ENCODE results near the gene R3HCC1L. TPM values are rescaled to one million over a fixed set of nuclear protein-coding genes. Genes with fewer than 3 reads are reported as not detected.
A peak's percentile ranks its signal among the peaks of the same experiment; 100 is the strongest.
"Not testable (repeated sequence)": the region's sequence is repeated elsewhere in the genome, so short reads cannot be mapped to it uniquely, and the experiment has no call there.

The R3HCC1L gene
- total RNA-seq, 1 experiment from 2014 or later: 10.9 TPM

DNA sequence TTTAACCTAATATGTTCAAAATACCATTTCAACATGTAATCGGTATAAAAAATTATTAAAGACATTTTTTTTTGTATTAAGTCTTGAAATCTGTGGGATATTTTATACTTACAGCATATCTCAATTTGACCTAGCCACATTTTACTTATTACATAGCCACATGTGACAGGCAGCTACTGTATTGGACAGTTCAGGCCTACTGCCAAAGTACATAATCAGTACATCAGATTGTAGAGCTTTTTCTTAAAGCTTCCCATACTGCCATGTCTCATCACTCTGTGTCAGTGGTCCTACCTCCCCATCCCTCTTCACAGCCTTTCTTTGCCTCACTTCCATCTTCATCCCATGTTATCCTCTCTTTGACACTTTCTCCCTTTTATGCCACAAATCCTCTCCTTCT lies 90.5 kb downstream of the R3HCC1L start:
- DNase-seq (ENCODE audit: extremely low read depth, low read depth): no peak

- no peak for DNase-seq (ENCODE audit: extremely low read depth, low read depth)
Measured at GRCh38 chr10:98226508-98227144, 92.2 kb downstream of the R3HCC1L start.

DNA sequence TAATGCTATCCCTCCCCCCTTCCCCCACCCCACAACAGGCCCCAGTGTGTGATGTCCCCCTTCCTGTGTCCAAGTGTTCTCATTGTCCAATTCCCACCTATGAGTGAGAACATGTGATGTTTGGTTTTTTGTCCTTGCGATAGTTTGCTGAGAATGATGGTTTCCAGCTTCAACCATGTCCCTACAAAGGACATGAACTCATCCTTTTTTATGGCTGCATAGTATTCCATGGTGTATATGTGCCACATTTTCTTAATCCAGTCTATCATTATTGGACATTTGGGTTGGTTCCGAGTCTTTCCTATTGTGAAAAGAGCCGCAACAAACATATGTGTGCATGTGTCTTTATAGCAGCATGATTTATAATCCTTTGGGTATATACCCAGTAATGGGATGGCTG lies 93.3 kb downstream of the R3HCC1L start:
- not testable (repeated sequence) for DNase-seq (ENCODE audit: extremely low read depth, low read depth)

DNA sequence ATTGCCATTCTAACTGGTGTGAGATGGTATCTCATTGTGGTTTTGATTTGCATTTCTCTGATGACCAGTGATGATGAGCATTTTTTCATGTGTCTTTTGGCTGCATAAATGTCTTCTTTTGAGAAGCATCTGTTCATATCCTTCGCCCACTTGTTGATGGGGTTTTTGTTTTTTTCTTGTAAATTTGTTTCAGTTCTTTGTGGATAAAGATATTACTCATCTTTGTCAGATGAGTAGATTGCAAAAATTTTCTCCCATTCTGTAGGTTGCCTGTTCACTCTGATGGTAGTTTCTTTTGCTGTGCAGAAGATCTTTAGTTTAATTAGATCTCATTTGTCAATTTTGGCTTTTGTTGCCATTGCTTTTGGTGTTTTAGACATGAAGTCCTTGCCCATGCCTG lies 93.8 kb downstream of the R3HCC1L start:
- not testable (repeated sequence) for DNase-seq (ENCODE audit: extremely low read depth, low read depth)

DNA sequence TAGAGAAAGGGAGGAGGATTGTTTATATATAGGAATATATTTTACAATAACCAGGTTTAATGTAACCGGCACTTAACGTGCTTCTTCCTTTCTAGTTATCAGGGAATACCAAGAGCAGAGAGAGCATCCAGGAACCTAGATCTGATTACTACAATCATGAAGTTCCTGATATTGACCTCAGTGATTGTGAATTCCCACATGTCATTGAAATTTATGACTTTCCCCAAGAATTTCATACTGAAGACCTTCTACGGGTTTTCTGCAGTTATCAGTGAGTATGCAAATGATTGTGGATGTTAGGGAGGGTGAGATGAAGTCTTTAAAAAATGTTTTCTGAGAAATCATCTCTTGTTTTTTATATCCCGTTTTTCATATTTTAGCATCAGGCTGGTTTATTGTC lies 97.0 kb downstream of the R3HCC1L start:
- DNase-seq (ENCODE audit: extremely low read depth, low read depth): no peak

DNA sequence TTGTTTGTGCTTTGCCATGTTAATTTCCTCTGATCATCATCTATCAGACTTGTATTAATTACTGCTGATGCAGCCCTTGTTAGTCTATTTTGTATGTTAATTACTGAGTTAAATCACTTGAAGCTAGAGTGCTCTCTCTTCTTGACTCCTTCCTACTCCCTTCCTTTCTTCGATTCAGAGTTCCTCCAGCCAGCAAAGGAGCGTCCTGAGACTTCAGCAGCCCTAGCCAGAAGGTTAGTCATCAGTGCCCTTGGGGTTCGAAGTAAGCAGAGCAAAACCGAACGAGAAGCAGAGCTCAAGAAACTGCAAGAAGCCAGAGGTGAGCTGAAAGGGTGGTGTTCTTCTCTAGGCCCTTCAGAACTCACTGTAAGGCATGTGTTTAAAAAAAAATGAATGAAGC lies 101.4 kb downstream of the R3HCC1L start:
- DNase-seq (ENCODE audit: extremely low read depth, low read depth): no peak

DNA sequence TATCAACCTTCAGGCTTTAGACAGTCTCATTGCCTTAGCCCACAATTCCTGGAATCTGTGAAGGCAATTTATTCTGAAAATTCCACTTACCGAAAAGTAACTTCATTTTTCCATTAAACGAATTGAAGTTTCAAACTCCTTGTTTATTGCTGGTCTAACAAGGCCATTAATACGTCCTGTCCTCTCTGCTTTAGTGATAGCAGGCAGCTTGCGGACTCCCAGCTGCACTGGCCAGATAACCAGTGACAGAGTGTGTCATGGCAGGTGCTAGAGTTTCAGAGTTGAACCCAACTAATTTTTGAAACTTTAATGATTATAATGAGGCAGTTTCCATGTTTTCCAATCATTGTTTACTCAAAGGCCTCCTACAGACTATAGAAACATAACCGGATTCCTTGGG lies 102.4 kb downstream of the R3HCC1L start:
- no peak for DNase-seq (ENCODE audit: extremely low read depth, low read depth)

DNA sequence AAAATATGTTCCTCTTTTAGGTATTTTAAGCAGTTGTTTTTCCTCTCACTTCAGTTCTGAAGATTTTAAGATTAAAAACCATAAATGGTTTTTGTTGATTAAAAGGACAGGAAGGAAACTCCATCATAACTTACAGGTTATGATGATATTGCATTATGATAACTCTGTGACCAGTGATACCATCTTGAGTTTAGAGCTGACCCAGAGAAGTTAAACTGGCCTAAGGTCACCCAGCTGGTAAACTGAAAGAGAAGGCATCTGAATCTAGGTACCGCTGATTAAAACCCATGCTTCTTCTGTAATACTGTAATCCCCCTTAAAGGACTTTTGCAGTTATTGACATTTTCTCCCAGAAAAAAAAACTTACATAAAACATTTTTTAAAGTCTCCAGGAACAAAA lies 103.9 kb downstream of the R3HCC1L start:
- no peak for DNase-seq (ENCODE audit: extremely low read depth, low read depth)

DNA sequence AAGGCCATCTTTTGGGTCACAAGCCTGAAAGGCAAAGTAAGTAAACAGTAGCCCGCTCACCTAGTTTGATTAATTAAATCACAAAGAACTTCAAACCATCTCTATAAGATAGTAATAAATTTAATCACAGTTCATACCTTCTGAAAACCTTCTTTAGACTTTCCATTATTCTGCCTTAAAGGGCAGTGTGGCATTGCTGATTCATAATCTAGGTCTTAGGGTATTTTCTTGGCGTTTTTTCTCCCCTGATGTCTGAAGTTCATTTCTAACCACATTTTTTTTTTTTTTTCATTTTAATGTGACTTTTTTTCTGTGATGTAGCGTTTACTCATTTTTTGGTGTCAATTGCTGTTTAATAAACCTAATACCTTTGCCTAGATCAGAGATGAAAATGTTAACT lies 106.1 kb downstream of the R3HCC1L start:
- no peak for DNase-seq (ENCODE audit: extremely low read depth, low read depth)

- DNase-seq (ENCODE audit: extremely low read depth, low read depth): peak; percentile 6
Measured at GRCh38 chr10:98242823-98243222, 108.4 kb downstream of the R3HCC1L start.

- no peak for DNase-seq (ENCODE audit: extremely low read depth, low read depth)
Measured at GRCh38 chr10:98244141-98244540, 109.7 kb downstream of the R3HCC1L start.

- no peak for DNase-seq (ENCODE audit: extremely low read depth, low read depth)
Measured at GRCh38 chr10:98244586-98244985, 110.1 kb downstream of the R3HCC1L start.

- DNase-seq (ENCODE audit: extremely low read depth, low read depth): no peak
Measured at GRCh38 chr10:98246911-98247805, 112.7 kb downstream of the R3HCC1L start.

GRCh38 chr10:98248018-98248417 lies 113.6 kb downstream of the R3HCC1L start:
- DNase-seq (ENCODE audit: extremely low read depth, low read depth): no peak

DNA sequence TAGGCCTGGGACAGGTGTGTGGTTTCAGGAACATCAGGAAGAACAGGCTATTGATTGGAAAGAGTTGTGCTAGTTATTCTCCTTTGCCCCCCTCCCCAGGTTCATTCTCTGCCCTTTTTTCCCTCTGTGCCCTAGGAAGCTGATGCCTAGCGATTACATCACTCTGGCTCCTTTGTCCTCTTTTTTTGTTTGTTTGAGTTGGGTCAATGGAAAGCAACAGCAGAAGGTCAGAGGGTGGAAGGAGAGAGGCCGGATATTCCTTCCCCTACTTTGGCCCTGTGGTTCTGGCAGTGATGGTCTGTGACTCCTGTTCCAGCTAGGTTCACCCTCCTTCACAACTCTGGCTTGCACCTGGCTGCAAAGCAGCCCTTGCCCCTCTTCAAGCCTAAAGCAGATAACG lies 114.7 kb downstream of the R3HCC1L start:
- DNase-seq (ENCODE audit: extremely low read depth, low read depth): no peak

DNA sequence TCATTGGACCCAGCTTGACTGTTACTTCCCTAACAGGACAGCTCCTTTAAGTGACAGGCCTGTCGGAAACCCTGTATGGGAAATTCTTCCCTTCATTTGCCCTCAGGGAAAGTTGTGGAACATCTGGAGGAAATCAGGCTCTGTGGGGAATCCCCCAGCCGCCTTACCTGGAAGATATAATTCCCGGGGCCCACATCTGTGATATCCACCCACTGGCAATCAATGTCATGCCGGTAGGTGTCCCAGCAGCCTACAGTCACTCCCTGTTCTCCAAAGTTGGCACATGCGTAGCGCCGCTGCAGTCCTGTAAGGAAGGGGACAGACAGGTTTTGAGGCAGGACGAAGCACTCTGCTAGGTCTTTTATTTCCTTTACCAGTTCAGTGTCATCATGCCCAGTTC lies 116.9 kb downstream of the R3HCC1L start:
- no peak for DNase-seq (ENCODE audit: extremely low read depth, low read depth)

GRCh38 chr10:98252464-98252863 lies 118.0 kb downstream of the R3HCC1L start:
- DNase-seq (ENCODE audit: extremely low read depth, low read depth): no peak

DNA sequence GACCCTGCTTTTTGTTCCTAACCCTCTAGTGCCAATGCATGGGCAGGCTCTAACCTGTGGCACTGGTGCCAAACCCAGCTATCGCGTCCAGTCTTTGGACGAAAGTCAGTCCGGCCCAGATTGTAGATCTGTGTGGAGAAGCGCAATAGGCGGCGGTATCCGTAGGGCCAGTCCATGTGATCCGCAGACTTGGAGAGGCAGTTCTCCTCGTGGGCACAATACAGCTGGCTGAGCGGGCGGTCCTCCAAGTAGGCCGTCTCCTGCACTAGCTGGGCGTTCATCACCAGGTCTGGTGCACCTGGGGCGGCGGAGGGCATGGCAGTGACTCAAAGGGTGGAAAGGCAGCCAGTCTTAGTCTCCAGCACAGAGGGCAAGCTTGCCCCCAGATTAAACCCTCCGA lies 119.0 kb downstream of the R3HCC1L start:
- no peak for DNase-seq (ENCODE audit: extremely low read depth, low read depth)

- DNase-seq (ENCODE audit: extremely low read depth, low read depth): no peak
Measured at GRCh38 chr10:98254234-98254974, 119.9 kb downstream of the R3HCC1L start.

- no peak for DNase-seq (ENCODE audit: extremely low read depth, low read depth)
Measured at GRCh38 chr10:98255146-98255877, 120.9 kb downstream of the R3HCC1L start.

DNA sequence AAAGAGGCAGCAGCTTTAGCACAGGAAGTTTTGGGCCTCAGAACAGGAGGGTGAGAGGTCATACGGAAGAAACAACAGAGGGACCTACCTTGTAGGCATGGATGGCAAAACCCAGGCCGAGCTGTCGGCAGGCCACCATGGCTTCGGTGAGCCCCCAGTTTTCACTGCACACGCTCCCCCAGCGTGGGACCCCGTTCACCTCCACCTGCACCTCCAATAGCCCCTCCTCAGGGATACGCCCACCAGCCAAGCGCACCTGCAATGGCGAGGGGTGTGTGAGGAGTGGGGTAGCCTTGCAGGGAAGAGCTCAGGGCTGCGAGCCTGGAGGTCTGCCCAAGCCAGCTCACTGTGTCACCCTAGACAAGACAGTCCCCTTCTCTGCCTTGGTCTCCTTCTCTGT lies 122.2 kb downstream of the R3HCC1L start:
- no peak for DNase-seq (ENCODE audit: extremely low read depth, low read depth)

All from NCI-H460 (cell line).